Pancreas (tissue), 10 donors: ENCODE results near the gene TRIP10. TPM values are rescaled to one million over a fixed set of nuclear protein-coding genes. Genes with fewer than 3 reads are reported as not detected.
A peak's percentile ranks its signal among the peaks of the same experiment; 100 is the strongest.

Experiments
- ATAC-seq, 4 donors: fragments of 200-7000 bp; cut with Tn5 transposase; one replicate each; pipeline versions ENCODE4 v1.8.0 to v1.9.1; 2020; ENCODE audit warnings: mild to moderate bottlenecking in 4 of 4, moderate library complexity in 4 of 4
- DNase-seq, 6 donors: peaks; one replicate each; pipeline ENCODE4 v3.0.0-alpha.2; 2020
- FAIRE-seq: peaks from 2 replicates; lab custom pipeline; 2012; peaks lifted over from hg19 to GRCh38; lab: Jason Lieb, UNC
- H3K27ac ChIP-seq, 4 donors: fragments of 200-600 bp; sonication (generic); 1 replicate in 3 of 4; 2 replicates in 1 of 4; pipeline versions ENCODE4 v1.5.0 to v1.8.0; 2020
- H3K27me3 ChIP-seq, 4 donors: fragments of 200-600 bp; one replicate each; pipeline ENCODE4 v1.8.0; 2021
- H3K36me3 ChIP-seq, 3 donors: fragments of 200-600 bp; sonication (generic) in 1 of 3; one replicate each; pipeline versions ENCODE4 v1.5.0 to v1.8.0; 2020 to 2021
- H3K4me1 ChIP-seq, 3 donors: fragments of 200-600 bp; one replicate each; pipeline ENCODE4 v1.8.0; 2021
- H3K4me3 ChIP-seq, 4 donors: fragments of 200-600 bp; sonication (generic) in 2 of 4; one replicate each; pipeline versions ENCODE4 v1.5.0 to v1.8.0; 2020 to 2021
- H3K9me3 ChIP-seq, 4 donors: fragments of 200-600 bp; one replicate each; pipeline ENCODE4 v1.8.0; 2021
- WGBS, 2 donors: extraction: QIAGEN DNeasy Blood & Tissue Kit; methylation state at CpG; one replicate each; pipeline ENCODE4 v1.1.7; 2013; 5-methylcytosine and 5-hydroxymethylcytosine counted together
- intact Hi-C, 3 donors: fragments of 100-400 bp; cut with DNase I; formaldehyde crosslinking; loops; one replicate each; pipeline versions ENCODE4 v1.11.1 to v1.14.2; 2022
- polyA plus RNA-seq, 2 donors: library from polyadenylated mRNA; stranded (reverse); fragments of 200-250 nt; gene quantifications; one replicate each; pipeline ENCODE4 v1.2.3, GENCODE V29; 2013
- total RNA-seq, 6 donors: library from RNA; stranded (reverse); fragmentation: NEBNext Ultra II Directional in 4 of 6; extraction: Animal tissue kit (Norgen Biotek cat#: 25700) in 4 of 6; gene quantifications; one replicate each; pipeline versions ENCODE4 v1.2.1 to v1.2.4, GENCODE V29; 2021 to 2023
- TF ChIP-seq, protein P1 (sequence below), 4 donors: fragments of 200-600 bp; sonication (generic) in 3 of 4; IDR thresholded peaks; one replicate each; pipeline versions ENCODE4 v1.5.0 to v1.8.0; 2021; ENCODE audit warnings: antibody characterized with exemption in 4 of 4
- donor health status: healthy with polysubstance abuse.
- donor health status: DM: no; HTN: no; CAD: no; lungs with moderate emphysema.
- donor health status: DM: no; HTN: no; CAD: no.
- donor health status: control.
- donor health status: control.
- donor health status: Bipolar disorder and iron deficiency.
- donor health status: DM: yes; HTN: yes; CAD: no.
- donor health status: DM: no; HTN: no; CAD: no.
- donor health status: DM: no; HTN: no; CAD: no.
- donor health status: DM: yes; HTN: yes; CAD: no.

TRIP10 gene, protein sequence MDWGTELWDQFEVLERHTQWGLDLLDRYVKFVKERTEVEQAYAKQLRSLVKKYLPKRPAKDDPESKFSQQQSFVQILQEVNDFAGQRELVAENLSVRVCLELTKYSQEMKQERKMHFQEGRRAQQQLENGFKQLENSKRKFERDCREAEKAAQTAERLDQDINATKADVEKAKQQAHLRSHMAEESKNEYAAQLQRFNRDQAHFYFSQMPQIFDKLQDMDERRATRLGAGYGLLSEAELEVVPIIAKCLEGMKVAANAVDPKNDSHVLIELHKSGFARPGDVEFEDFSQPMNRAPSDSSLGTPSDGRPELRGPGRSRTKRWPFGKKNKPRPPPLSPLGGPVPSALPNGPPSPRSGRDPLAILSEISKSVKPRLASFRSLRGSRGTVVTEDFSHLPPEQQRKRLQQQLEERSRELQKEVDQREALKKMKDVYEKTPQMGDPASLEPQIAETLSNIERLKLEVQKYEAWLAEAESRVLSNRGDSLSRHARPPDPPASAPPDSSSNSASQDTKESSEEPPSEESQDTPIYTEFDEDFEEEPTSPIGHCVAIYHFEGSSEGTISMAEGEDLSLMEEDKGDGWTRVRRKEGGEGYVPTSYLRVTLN
- 10 to 100 TPM; 16.4 to 36.8 (median 21.9) TPM for total RNA-seq
- polyA plus RNA-seq, result 100 to 1,000 TPM in 1 of 2 donors, 10 to 100 TPM in 1; 92.1 to 102 TPM

DNA sequence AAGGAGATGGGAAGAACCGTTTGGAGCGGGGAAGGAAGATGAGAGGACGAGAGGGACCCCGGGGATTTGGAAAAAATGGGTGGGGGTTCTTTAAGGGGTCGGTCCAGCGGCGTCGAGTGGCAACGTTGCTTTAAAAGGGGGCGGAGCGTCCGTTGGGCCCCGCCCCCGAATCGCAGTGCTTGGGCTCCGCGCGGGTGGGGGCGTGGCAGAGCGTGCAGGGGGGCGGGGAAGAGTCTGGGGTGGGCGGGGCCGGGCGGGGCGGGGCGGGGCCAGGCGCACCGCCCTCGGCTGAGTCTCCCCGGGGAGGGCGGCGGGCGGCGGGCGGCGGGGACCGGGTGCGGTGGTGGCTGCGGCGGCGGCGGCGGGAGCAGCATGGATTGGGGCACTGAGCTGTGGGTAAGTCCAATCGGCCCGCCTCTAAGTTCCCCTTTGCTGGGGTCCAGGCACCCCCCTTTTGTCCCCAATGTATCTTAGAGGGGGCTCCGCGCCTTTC is at the start of gene TRIP10:
TRIP10 (plus strand) TSS at position 291 of the 493 bp plus-strand sequence; CDS start at position 373, 82 bp downstream.
- Histone ChIP-seq H3K27me3 (no peaks in the 10 kb centered on the region), H3K27ac (peak within 1 kb of the TSS; percentile 82 to 91 (median 86)), H3K36me3 (no peaks in the 10 kb centered on the region), H3K9me3 (no peaks in the 10 kb centered on the region), H3K4me3 (peak within 1 kb of the TSS; percentile 66 to 91 (median 80)), H3K4me1 (peaks cover 12 to 27% (median 13%) of the 10 kb centered on the region in 3 donors)
- ATAC-seq (peak; percentile 32 to 50 (median 45)), DNase-seq (peak; percentile 78 to 93 (median 90)), FAIRE-seq (no peak)
- 1 to 2% methylated on average over 19 to 35 of the region's 47 CpGs for WGBS, 2 donors
- intact Hi-C loops, result loop anchor here in 1 of 3 donors (5.0 kb wide), 1 partner anchor 123 kb away; no protein-coding TSS in a partner anchor
- TF ChIP-seq, protein P1, sequence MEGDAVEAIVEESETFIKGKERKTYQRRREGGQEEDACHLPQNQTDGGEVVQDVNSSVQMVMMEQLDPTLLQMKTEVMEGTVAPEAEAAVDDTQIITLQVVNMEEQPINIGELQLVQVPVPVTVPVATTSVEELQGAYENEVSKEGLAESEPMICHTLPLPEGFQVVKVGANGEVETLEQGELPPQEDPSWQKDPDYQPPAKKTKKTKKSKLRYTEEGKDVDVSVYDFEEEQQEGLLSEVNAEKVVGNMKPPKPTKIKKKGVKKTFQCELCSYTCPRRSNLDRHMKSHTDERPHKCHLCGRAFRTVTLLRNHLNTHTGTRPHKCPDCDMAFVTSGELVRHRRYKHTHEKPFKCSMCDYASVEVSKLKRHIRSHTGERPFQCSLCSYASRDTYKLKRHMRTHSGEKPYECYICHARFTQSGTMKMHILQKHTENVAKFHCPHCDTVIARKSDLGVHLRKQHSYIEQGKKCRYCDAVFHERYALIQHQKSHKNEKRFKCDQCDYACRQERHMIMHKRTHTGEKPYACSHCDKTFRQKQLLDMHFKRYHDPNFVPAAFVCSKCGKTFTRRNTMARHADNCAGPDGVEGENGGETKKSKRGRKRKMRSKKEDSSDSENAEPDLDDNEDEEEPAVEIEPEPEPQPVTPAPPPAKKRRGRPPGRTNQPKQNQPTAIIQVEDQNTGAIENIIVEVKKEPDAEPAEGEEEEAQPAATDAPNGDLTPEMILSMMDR (IDR thresholded peaks at IDR 0.05), result no peak

DNA sequence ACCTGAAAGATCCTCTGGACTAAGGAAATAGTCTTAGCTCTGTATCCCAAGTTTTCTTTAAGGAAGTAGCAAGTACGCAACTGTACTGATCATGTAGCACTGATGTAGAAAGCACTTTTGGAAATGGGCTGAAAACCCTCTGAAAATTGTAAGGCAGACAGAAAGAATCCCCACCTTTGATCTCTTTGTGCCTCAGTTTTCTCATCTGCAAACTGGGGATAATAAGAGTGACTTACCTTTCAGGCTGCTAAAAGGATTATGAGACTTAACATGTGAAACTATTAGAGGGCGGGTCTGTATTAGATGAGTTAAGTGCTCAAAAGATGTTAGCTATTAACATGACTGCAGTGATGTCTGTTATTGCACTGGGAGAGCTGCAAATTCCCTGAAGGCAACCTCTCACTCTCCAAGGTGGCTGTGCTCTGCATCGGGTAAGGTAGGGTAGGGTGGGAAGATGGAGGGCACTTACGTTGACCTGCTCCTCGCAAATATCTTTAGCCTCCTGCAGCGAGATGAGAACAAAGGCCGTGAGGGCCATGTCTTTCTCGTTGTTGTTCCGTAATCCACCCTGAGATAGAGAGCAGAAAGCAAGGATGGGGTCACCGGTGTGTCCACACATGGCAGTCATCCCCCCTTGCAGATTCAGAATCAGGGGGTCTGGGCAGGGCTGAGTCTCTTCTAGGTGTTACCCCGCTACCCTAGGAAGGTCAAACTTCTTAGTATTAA is 49.2 kb upstream of the TRIP10 start:
- FAIRE-seq, result no peak
- 70 to 82% methylated on average over 11 of the region's 11 CpGs for WGBS, 2 donors
- intact Hi-C loops, result no loop called here
- Histone ChIP-seq H3K27me3 (no peaks in the 10 kb centered on the region), H3K4me3 (no peak overlapping the region), H3K27ac (no peak overlapping the region), H3K9me3 (no peaks in the 10 kb centered on the region), H3K4me1 (no peaks in the 10 kb centered on the region), H3K36me3 (peaks cover 0 to 4% (median 0%) of the 10 kb centered on the region in 3 donors)
- DNase-seq, result no peak
- TF ChIP-seq, protein P1 (IDR thresholded peaks at IDR 0.05), result no peak
- no peak for ATAC-seq

DNA sequence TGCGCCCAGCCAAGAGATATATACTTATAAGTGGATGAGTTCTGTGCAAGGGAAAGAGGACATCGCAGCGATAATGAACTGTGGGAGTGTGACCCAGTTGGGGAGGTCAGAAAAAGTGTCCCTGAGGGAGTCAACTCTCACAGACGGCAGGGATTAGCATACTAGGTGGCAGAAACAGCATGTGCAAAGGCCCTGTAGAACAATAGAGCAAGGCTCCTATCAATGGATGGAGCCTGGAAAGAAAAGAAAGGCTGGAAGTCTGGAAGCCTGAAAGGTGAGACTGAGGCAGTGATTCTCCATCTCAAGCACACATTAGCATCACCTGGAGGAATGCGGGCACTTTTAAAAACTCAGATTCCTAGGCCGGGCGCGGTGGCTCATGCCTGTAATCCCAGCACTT is 48.1 kb upstream of the TRIP10 start:
- Histone ChIP-seq H3K36me3 (peaks cover 0 to 4% (median 0%) of the 10 kb centered on the region in 3 donors), H3K4me3 (no peak overlapping the region), H3K9me3 (no peaks in the 10 kb centered on the region), H3K27ac (no peak overlapping the region), H3K4me1 (no peaks in the 10 kb centered on the region), H3K27me3 (no peaks in the 10 kb centered on the region)
- TF ChIP-seq, protein P1 (IDR thresholded peaks at IDR 0.05), result no peak
- WGBS, 2 donors, result 86 to 99% methylated on average over 8 of the region's 8 CpGs
- intact Hi-C loops, result no loop called here
- ATAC-seq, result no peak
- DNase-seq, result no peak
- FAIRE-seq, result no peak

DNA sequence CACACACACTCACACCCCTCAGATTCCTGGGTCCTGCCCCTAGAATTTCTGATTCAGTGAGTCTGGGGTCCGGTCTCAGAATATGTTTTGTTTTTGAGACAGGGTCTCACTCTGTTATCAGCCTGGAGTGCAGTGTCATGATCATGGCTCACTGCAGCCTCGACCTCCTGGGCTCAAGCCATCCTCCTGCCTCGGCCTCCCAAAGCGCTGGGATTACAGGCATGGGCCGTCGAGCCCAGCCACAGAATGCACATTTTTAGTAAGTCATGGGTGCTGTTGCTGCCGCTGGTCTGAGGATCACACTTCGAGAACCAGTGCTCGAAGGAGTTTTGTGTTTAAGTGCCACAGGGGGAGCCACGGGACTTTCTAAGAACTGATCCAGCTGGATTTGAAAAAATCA is 47.5 kb upstream of the TRIP10 start:
- WGBS, 2 donors, result 69 to 81% methylated on average over 10 of the region's 10 CpGs
- Histone ChIP-seq H3K4me1 (no peaks in the 10 kb centered on the region), H3K27me3 (no peaks in the 10 kb centered on the region), H3K36me3 (peaks cover 0 to 4% (median 0%) of the 10 kb centered on the region in 3 donors), H3K9me3 (no peaks in the 10 kb centered on the region), H3K27ac (no peak overlapping the region), H3K4me3 (no peak overlapping the region)
- ATAC-seq, result no peak
- no peak for DNase-seq
- TF ChIP-seq, protein P1 (IDR thresholded peaks at IDR 0.05), result no peak
- intact Hi-C loops, result no loop called here
- no peak for FAIRE-seq
